HG03575 (cell line): ENCODE results near the gene RPL32.
"Not testable (repeated sequence)": the region's sequence is repeated elsewhere in the genome, so short reads cannot be mapped to it uniquely, and the experiment has no call there.

Source experiments
- ATAC-seq: cut with Tn5 transposase; IDR thresholded peaks from one replicate; pipeline ENCODE4 v1.9.1; 2021; ENCODE audit not compliant: unreplicated experiment, insufficient number of reproducible peaks, low FRiP score; ENCODE audit errors: extremely low read depth

The RPL32 gene

DNA sequence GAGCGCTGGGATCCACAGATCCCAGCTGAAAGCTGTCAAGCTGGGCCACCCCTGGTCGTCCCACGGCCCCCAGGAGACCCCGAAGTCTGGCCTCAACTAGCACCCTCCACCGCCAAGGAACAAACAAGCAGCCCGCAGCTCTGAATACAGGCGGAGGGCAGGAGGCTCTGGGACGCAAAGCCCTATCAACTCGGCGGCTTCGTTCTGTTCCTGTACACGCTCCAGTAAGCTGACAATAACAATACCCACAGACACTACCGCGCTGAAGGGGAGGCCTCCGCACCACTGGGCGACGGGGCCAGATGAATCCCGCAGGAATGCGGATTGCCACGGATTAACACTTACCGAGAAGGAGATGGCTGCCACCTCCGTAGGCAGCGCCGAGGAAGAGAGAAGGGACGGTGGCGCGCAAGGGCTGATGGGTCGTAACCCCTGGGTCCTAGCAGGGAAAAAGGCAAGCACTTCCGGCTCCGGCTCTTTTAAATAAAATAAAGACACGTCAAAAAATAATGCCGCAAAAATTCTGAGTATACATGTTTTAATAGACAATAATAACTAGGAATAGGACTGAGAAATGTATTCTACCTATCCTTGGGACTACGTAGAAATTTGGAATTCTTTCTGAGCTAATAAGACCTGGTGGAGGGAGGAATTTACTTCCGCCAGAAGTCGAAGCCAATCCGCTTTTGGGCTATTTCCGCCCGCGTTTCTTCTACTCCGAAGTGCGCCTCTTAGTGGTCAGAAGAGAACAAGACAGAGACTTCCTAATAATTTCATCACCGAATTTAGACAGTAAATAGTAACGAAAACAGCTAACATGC, at the start of gene RPL32:
Gene RPL32, minus strand, starts transcription at position 417 of the 821 bp plus-strand sequence. CDS start 1,328 bp downstream, outside the sequence.
- peak; percentile 45 for ATAC-seq

DNA sequence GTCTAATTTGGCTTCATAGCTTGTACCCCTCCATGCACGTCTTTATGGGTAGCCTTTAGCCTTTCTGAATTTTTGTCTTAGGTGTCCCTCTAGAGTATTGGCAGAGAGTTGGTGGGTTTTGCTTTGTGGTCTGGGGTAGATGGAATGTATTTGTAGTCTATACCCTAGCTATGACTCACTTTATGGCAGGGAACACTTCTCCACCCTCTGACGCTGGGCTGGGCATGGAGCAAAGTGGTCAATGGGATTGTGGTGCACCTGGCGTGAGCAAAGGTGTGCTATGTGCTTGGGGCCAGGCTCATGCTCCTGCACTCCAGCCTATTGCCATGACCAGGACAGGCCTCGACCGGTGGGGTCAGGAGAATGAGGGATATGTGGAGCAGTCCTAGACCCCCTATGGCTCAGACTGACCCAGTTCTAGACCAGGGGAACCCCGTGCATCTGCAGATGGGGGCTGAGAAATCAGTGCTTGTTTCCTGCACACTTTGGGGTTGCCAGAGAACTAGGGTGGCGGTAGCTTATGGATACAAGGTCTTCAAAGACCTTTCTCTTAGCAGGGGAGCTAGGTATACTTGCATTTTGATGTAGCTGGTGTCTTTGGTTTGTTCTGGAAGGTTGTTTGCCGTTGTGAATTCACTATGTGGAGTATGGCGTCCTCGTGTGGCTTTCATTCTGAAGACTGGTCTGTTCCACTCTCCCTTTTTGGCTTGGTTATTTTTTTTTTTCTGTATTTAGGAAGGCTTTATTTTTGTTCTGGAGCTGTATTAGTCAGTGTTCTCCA, 49.4 kb upstream of the RPL32 start:
- no peak for ATAC-seq

DNA sequence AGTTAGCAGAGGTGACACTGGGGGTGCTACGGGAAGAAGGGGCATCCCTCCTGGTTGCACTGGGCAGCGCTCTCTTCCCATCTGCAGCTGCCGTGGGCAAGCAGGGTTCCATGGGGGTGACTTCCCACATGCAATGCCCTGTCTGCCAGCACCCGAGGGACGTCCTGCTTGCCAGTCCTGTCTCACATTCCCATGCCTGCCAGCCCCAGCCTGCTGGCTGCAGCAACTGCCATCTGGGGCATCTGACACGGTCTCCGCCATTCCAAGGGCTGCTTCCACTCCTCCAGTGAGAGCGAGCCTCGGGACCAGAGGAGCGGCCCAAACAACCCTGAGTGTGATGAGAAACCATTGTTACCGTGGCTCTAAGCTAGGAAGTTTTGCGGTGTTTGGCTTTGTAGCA, 45.4 kb upstream of the RPL32 start:
- no peak for ATAC-seq

DNA sequence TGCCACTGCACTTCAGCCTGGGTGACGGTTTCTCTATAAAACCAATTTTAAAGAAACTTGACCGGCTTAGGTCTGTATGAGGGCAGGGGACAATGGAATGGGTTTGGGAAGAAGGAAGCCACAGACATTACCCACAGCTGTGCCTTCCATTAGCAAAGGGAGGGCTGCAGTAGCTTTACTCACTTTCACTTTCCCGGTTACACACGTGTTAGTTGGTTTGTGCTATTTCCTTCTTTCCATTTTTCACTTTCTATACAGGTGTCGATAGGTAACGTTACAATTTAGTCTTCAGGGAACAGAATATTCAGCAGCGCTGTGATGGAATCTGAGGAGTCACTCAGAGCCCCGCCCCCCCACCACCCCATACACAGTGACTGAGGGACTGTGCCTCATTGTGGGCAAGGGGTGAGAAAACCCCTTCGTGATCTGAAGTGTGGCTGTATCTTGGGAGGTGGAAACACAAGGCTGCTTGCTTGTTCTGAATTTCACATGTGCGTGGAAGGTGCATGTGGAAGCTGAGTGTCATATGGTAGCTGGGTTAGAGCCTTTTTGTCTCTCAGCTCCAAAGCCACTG, 44.8 kb upstream of the RPL32 start:
- ATAC-seq = no peak

DNA sequence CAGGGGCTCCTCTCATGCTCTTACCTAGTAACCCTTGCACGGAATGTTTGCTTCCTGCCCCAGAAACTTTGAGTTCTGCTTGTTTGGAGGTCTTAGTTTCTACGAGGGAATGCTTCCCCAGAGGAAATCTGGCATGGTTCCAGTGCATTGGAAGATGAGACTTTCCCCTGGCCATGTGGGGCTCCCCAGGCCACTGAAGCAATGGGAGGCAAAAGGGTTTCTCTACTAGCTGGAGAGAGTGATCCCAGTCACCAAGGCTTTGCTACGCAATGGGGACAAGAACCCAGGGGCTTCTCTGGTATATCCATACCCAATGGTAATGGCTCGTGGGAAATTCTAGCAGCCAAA, 44.2 kb upstream of the RPL32 start:
- no peak for ATAC-seq

DNA sequence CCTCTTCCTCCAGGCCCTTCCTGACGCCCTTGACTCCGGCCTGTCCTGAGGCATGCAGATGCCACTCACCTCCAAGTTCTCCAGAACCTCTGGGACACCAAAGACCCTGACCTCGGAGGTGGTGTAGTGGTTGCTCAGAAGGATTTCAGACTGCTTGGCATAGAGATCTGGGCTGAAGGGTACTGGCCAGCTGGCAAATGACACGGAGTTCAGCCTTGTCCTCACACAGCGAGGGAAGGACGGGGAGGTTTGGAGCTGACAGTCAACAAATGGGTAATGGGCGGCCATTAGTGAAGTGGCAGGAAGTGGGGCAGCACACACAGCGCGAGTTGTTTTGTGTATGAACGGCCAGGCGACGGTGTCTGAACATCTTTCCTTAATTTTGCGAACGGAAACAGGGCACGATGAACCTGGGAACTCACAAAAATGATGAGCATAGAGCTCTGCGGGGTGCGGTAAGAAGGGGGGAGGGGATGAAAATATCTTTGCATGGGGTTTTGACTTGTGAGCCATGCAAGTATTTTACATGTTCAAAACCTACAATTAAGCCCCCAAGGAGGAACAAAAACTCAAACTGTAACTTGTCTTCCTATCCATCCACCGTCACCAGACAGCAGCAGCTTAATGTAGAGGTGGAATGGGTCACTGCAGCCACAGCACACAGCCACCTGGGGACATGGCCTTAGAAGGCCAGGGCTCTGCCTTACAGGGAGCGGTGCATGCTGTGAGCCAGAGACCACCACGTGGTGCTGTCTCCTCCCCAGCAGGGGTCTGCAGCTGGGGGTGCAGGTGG, 43.6 kb upstream of the RPL32 start:
- no peak for ATAC-seq

DNA sequence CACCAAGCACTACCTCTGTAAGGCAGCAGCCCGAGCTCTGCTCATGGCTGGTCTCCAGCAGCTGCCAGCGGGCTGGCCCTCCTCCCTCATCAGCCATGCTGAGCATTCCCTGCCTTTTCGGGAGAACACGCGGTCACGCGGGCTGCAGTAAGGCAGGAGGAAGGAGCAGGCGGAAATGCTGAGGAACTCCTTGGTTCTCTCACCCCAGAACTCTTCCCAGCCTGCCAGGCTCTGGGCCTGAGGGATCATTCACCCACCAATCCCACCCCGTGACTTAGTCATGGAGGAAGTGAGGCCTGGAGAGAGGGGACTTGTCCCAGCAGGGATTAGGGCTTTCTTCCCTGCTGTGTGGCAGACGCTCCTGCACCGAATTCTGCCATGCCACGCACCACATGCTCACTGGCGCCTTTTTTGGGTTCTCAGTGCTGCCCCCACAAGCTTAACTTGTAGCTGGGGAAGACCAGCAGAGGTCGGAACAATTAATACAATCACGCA, 42.9 kb upstream of the RPL32 start:
- ATAC-seq = no peak

DNA sequence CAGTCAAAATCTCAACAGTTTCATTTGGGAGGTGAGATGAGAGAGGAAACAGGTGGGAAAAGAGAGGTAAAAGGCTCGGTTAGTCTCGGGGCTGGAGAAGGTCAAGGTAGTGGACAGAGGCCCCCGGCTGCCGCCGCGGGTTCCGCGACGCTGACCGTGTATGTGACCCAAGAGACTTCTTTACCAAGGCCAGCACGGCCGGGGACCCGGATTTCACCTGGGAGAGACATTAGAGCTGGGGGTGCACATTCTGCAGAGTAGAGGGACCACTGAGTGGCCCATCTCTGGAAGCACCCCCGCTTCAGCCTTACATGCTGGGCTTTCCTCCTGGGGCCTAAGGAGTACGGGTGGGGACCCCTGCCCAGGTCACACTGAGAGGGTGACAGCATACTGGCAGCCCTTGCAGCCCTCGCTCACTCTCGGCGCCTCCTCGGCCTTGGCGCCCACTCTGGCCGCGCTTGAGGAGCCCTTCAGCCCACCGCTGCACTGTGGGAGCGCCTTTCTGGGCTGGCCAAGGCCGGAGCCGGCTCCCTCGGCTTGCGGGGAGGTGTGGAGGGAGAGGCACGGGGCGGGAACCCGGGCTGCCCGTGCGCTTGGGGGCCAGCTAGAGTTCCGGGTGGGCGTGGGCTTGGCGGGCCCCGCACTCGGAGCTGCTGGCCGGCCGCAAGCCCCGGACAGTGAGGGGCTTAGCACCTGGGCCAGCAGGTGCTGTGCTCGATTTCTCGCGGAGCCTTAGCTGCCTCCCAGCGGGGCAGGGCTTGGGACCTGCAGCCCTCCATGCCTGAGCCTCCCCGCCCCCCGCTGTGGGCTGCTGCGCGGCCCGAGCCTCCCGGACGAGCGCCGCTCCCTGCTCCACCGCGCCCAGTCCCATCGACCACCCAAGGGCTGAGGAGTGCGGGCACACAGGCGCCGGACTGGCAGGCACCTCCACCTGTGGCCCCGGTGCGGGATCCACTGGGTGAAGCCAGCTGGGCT, 41.3 kb upstream of the RPL32 start:
- no peak for ATAC-seq

DNA sequence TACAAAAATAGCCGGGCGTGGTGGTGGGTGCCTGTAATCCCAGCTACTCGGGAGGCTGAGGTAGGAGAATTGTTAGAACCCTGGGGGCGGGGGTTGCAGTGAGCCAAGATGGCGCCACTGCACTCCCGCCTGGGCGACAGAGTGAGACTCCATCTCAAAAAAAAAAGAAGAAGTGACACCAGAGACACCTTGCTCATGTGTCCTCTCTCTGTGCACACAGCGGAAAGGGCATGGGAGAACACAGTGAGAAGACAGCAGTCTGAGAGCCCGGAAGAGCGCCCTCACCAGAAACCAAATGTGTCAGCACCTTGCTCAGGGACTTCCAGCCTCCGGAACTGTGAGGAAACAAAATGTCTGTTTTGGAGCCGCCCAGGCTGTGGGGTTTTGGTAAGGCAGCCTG, 40.5 kb upstream of the RPL32 start:
- not testable (repeated sequence) for ATAC-seq

DNA sequence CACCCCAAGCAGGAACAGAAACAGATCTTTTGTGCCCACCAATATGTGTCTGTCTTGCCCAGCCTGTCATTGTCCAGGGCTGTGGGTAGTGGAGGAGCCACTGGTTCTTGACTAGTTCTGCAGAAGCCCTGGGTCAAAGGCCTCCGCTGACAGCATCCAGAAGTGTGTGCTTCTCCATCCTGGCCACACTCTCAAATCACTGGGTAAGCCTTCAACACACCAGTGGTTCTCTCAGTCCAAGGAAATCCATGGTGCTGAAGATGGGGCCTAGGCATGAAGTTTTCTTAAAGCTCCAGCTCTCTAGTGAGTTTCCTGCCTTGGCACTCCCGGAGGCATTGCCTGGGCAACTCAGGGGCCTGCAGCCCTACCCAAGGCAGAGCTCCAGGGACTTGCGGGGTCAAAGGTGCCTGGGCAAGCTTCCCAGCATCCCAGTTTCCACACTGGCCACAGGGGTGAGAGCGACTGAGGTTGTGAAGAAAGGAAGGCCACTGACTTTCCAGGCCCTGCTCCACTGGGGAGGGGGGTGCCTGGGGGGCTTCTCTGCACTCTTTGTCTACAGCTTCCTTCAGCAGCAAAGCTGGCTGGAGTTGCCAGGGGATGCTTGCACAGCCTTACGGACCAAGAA, 37.9 kb upstream of the RPL32 start:
- no peak for ATAC-seq

DNA sequence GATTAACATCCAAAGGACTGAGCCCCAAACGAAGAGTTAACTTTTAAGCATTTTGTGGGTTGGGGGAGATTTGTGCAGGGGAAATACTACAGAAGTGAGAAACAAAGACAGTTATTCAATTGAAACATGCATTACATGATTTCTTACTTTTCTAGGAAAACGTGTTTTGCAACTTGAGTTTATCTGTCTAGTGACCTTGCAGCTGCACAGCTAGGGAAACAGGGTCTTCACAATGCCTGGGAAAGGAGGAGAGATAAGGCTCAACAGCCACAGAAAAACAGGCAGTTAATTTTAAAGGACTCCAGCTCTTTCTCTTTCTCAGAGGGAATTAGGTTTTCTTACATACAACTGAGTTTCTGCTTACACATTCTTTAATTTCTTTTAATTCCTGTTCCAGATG, 37.4 kb upstream of the RPL32 start:
- not testable (repeated sequence) for ATAC-seq

DNA sequence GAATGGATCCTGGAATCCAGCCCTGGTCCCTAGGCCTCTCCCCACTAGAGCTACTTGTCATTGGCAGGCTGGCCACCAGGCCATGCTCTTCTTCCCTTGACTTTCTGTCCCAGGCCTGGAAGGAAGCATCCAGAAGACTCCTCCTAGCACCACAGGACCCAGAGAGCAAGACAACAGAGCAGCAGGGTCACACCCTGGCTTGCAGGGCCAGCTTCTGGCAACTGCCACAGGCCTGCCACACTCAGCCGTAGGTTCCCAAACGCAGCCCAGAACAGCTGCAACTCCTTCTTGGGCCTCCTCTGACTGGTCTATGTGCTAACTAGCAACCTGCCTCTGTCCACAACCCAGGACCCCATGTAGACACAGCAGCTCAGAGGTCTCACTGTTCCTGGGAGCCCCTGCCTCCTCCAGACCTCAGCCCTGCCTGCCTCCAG, 36.8 kb upstream of the RPL32 start:
- ATAC-seq = no peak

DNA sequence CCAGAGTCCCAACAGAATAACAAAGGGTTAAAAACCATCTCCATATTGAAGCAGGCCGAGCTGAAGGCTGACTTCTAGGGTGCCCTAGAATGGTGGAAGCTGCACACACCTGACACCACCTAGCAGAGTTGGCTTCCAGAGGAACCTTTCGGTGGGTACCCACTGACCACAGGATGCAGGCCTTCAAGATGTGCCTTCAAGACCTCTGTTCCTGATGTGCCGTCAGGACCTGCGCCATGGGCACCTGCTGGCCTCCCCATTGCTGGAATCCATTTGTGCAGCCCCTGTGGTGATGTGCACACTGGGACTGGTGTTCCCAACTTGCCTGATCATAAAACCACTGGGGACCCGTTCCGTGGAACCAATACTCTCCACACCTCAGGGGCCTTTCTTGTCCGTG, 35.7 kb upstream of the RPL32 start:
- no peak for ATAC-seq

DNA sequence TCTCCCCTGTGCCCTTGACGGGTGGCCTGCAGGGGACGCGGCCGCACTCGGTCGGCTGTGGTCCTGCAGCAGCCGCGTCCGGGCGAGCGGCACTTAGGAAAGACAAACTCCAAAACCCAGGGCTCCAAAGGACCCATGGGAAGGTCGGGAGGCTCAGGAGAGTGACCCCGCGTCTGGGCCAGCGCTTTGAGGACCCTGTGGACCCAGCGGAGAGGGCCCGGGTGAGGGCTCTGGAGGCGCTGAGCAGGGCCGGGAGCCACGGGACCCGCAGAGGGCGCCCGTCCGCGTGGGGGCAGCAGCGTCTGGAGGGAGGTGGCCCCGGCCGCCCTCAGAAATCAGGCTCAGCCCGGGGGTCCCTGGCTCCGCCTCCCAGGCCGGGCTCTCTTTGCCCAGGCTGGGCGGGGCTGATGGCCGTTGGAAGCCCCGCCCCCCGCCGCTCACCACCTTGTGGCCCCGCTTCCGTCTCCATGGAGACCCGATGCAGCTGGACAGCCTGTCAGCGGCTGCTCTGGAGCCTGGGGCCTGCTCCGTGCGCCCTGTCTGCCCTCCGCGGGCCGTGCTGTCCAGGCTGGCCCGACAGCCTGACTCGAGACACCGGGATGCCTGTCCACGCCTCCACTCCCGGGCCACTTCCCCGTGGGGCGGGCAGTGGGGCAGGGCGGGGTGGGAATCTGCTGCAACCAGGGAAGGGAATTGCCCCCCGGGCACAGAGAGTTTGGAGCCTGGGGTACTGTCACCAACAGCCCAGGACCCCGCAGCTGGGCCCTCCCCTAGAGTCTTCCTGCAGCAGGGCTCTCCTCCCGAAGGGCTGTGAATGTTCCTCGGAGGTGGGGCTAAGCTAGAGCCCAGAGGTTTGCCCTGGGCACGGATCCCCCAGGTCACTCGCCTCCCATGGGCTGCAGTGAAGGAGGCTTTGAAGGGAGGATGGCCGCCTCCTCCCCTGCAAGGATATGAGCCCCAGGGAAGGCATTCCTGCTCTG, 34.8 kb upstream of the RPL32 start:
- ATAC-seq = no peak

DNA sequence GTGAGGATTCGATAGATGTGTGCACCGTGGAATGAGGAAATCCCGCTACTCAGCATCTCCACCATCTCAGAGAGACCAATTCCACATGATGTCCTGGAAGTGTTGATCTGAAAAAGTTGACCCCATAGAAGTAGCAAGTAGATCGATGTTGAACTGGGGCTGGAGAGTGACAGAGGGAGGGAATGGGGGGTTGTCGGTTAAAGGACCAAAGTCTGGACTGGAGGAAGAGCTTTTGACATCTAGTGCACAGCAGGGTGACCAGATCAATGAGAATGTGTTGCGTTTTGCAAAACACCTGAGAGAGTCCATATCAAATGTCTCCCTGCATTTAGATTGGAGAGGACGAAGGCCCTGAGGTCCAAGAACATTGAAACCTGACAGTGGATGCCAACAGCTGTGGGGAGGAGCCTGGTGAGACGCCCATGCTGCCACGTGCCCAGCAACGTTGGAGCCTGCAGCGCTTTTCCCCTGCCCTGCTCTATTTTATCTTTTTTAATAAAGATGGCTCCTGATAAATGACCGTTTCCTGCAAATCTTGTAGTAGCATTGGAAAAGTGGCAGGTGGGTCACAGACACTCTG, 30.1 kb upstream of the RPL32 start:
- ATAC-seq = no peak

DNA sequence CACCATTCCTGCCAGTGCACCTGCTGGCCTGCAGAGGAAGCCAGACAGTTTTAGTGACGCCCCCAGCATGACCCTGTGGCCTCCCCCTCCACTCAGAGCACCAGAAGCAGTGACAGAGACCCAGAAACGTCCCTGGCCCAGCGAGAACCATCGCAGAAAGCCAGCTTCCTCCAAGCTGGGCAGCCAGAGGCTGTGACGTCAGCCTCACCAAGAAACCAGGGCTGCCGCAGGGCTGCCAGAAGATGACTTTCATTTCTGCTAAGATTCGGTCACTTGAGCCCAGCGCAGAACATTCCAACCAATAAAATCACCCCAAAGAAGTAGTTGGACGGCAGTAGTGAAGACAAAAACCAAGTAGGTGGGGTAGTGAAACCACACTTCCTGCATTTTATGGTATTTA, 29.6 kb upstream of the RPL32 start:
- no peak for ATAC-seq
